GM21737 (cell line): ENCODE results near the gene RPL41.

Experiments used
- ATAC-seq: cut with Tn5 transposase; IDR thresholded peaks from one replicate; pipeline ENCODE4 v1.9.1; 2021; ENCODE audit warnings: mild to moderate bottlenecking, moderate library complexity; ENCODE audit not compliant: unreplicated experiment

The RPL41 gene

GRCh38 chr12:56127485-56127887, 11.1 kb downstream of the RPL41 start:
- no peak for ATAC-seq

GRCh38 chr12:56127888-56128669, 11.6 kb downstream of the RPL41 start, which contains the start of gene ESYT1:
Gene ESYT1 (plus strand): TSS chr12:56128267. CDS start chr12:56128320, 53 bp downstream.
- ATAC-seq, result peak; percentile 87

- ATAC-seq, result no peak
These were observed 12.3 kb downstream of the RPL41 start for GRCh38 chr12:56128670-56129205.

GRCh38 chr12:56129206-56129941, 12.9 kb downstream of the RPL41 start:
- peak; percentile 29 for ATAC-seq

GRCh38 chr12:56129942-56130495, 13.6 kb downstream of the RPL41 start:
- no peak for ATAC-seq

- no peak for ATAC-seq
These were observed 14.4 kb downstream of the RPL41 start for GRCh38 chr12:56130876-56131275.

- no peak for ATAC-seq
These were observed 18.5 kb downstream of the RPL41 start for GRCh38 chr12:56134897-56135296.

GRCh38 chr12:56137853-56138571, 21.6 kb downstream of the RPL41 start:
- no peak for ATAC-seq

- ATAC-seq, result no peak
These were observed 25.7 kb downstream of the RPL41 start for GRCh38 chr12:56141946-56142784.

- no peak for ATAC-seq
These were observed 26.8 kb downstream of the RPL41 start for GRCh38 chr12:56143217-56143616.

GRCh38 chr12:56143870-56144269, 27.4 kb downstream of the RPL41 start:
- ATAC-seq, result no peak

- no peak for ATAC-seq
These were observed 28.8 kb downstream of the RPL41 start for GRCh38 chr12:56145217-56145616.

- ATAC-seq, result no peak
These were observed 30.3 kb downstream of the RPL41 start for GRCh38 chr12:56146492-56147460.

- ATAC-seq, result no peak
These were observed 34.1 kb downstream of the RPL41 start for GRCh38 chr12:56150563-56150962.

- peak; percentile 39 for ATAC-seq
These were observed 35.3 kb downstream of the RPL41 start for GRCh38 chr12:56151672-56152131.

- peak; percentile 80 for ATAC-seq
These were observed 35.8 kb downstream of the RPL41 start, which contains the start of gene MYL6B for GRCh38 chr12:56152132-56152755. Gene MYL6B (plus strand): TSS chr12:56152587. CDS start chr12:56153919, 1,332 bp downstream.

- ATAC-seq, result no peak
These were observed 36.6 kb downstream of the RPL41 start for GRCh38 chr12:56152756-56153677.
